SH-SY5Y (cell line): ENCODE results near the gene PRDM15.

Experiments used
- GATA2 ChIP-seq: IDR thresholded peaks from 2 replicates; pipeline ENCODE4 v1.6.1; 2011; ENCODE audit warnings: mild to moderate bottlenecking, low read depth, low read length
- GATA3 ChIP-seq: IDR thresholded peaks from 2 replicates; pipeline ENCODE4 v1.6.1; 2011; ENCODE audit warnings: low read depth, mild to moderate bottlenecking, low read length, moderate library complexity

GRCh38 chr21:41809891-41810596 is 69.1 kb downstream of the PRDM15 start:
- no peak for TF ChIP-seq GATA3
- no peak for TF ChIP-seq GATA2
